ENCODE data around the gene RAB24.

- TF ChIP-seq CTCF (IDR thresholded peaks at IDR 0.05) (no peak), POLR2A (IDR thresholded peaks at IDR 0.05) (no peak)
Measured at GRCh38 chr5:177256296-177256695, 47.2 kb downstream of the RAB24 start.
